GM21723 (cell line): ENCODE measurements around the gene KRTAP13-2.

Experiments used
- ATAC-seq: cut with Tn5 transposase; IDR thresholded peaks from one replicate; pipeline ENCODE4 v1.9.1; 2021; ENCODE audit warnings: mild to moderate bottlenecking, moderate library complexity; ENCODE audit not compliant: unreplicated experiment

Gene KRTAP13-2

DNA sequence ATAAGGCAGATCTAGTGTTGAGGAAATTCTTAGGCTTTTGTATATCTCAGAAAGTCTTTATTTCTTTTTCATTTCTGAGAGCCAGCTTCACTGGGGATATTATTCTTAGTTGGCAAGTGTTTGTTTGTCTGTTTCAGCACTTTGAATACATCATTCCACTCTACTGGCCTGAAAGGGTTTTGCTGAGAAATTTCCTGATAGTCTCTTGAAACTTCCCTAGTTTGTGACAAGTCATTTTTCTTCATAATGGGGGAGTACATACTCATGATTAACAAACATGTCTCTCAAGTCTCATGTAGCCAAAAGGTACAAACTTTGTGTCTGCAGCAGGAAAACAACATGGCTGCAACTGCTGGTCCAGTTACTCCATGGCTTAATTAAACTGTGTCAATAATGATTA is 45.7 kb downstream of the KRTAP13-2 start:
- ATAC-seq: no peak
